HEK293 (cell line): ENCODE results near the gene TLE3.
A peak's percentile ranks its signal among the peaks of the same experiment; 100 is the strongest.

ENCODE experiments used
- AEBP2 ChIP-seq: fragments of 450-650 bp; formaldehyde crosslinking; IDR thresholded peaks from 2 replicates; pipeline ENCODE4 v1.5.1; 2016; ENCODE audit warnings: missing biosample characterization, missing genetic modification characterization, borderline replicate concordance
- BCL11B ChIP-seq: fragments of 450-650 bp; formaldehyde crosslinking; IDR thresholded peaks from 2 replicates; pipeline ENCODE4 v1.5.1; 2016; ENCODE audit warnings: low read depth, missing biosample characterization, missing genetic modification characterization
- HOXD13 ChIP-seq: sonication (generic); formaldehyde crosslinking; IDR thresholded peaks from 2 replicates; pipeline ENCODE4 v1.8.0; 2022; ENCODE audit warnings: missing genetic modification reagents, borderline replicate concordance
- MEIS1 ChIP-seq: sonication (generic); formaldehyde crosslinking; IDR thresholded peaks from 2 replicates; pipeline ENCODE4 v1.8.1; 2022; ENCODE audit warnings: missing genetic modification reagents, mild to moderate bottlenecking, borderline replicate concordance
- RBAK ChIP-seq: fragments of 450-650 bp; formaldehyde crosslinking; IDR thresholded peaks from 2 replicates; pipeline ENCODE4 v1.5.1; 2016; ENCODE audit warnings: missing biosample characterization, missing genetic modification characterization
- YY1 ChIP-seq: fragments of 450-650 bp; formaldehyde crosslinking; IDR thresholded peaks from 2 replicates; pipeline ENCODE4 v1.5.1; 2018; ENCODE audit warnings: missing biosample characterization, missing genetic modification characterization
- ZBTB17 ChIP-seq: fragments of 450-650 bp; formaldehyde crosslinking; IDR thresholded peaks from 2 replicates; pipeline ENCODE4 v1.5.1; 2016; ENCODE audit warnings: missing biosample characterization, missing genetic modification characterization
- ZBTB26 ChIP-seq: fragments of 450-650 bp; formaldehyde crosslinking; optimal IDR thresholded peaks from 2 replicates; pipeline ENCODE3; 2016; ENCODE audit warnings: missing biosample characterization, mild to moderate bottlenecking, missing genetic modification characterization
- ZNF121 ChIP-seq: fragments of 450-650 bp; formaldehyde crosslinking; IDR thresholded peaks from 2 replicates; pipeline ENCODE4 v1.5.1; 2016; ENCODE audit warnings: missing biosample characterization, missing genetic modification characterization
- ZNF133 ChIP-seq: fragments of 450-650 bp; formaldehyde crosslinking; IDR thresholded peaks from 2 replicates; pipeline ENCODE4 v1.5.1; 2016; ENCODE audit warnings: missing biosample characterization, missing genetic modification characterization
- ZNF19 ChIP-seq: fragments of 450-650 bp; formaldehyde crosslinking; IDR thresholded peaks from 2 replicates; pipeline ENCODE4; 2016; ENCODE audit warnings: missing biosample characterization, missing genetic modification characterization, low read depth
- ZNF202 ChIP-seq: fragments of 450-650 bp; formaldehyde crosslinking; IDR thresholded peaks from 2 replicates; pipeline ENCODE4 v1.5.1; 2016; ENCODE audit warnings: missing biosample characterization, missing genetic modification characterization, borderline replicate concordance
- ZNF292 ChIP-seq: fragments of 450-650 bp; formaldehyde crosslinking; IDR thresholded peaks from 2 replicates; pipeline ENCODE4 v1.5.1; 2016; ENCODE audit warnings: low read depth, missing biosample characterization, missing genetic modification characterization, borderline replicate concordance
- ZNF311 ChIP-seq: fragments of 450-650 bp; formaldehyde crosslinking; IDR thresholded peaks from 2 replicates; pipeline ENCODE4 v1.5.1; 2017; ENCODE audit warnings: missing biosample characterization, missing genetic modification characterization, borderline replicate concordance
- ZNF366 ChIP-seq: fragments of 450-650 bp; formaldehyde crosslinking; conservative IDR thresholded peaks from 2 replicates; pipeline ENCODE4 v1.5.1; 2016; ENCODE audit warnings: missing biosample characterization, missing genetic modification characterization
- ZNF394 ChIP-seq: fragments of 450-650 bp; formaldehyde crosslinking; IDR thresholded peaks from 2 replicates; pipeline ENCODE4 v1.5.1; 2016; ENCODE audit warnings: missing biosample characterization, missing genetic modification characterization, mild to moderate bottlenecking, moderate library complexity, borderline replicate concordance
- ZNF398 ChIP-seq: fragments of 450-650 bp; formaldehyde crosslinking; IDR thresholded peaks from 2 replicates; pipeline ENCODE4 v1.5.1; 2017; ENCODE audit warnings: missing biosample characterization, missing genetic modification characterization
- ZNF404 ChIP-seq: fragments of 450-650 bp; formaldehyde crosslinking; IDR thresholded peaks from 2 replicates; pipeline ENCODE4 v1.5.1; 2017; ENCODE audit warnings: missing biosample characterization, missing genetic modification characterization
- ZNF426 ChIP-seq: fragments of 450-650 bp; formaldehyde crosslinking; IDR thresholded peaks from 2 replicates; pipeline ENCODE4 v1.5.1; 2017; ENCODE audit warnings: missing biosample characterization, missing genetic modification characterization, mild to moderate bottlenecking, inconsistent platforms, moderate library complexity
- ZNF488 ChIP-seq: fragments of 450-650 bp; formaldehyde crosslinking; IDR thresholded peaks from 2 replicates; pipeline ENCODE4 v1.5.1; 2016; ENCODE audit warnings: missing biosample characterization, missing genetic modification characterization
- ZNF518A ChIP-seq: fragments of 450-650 bp; formaldehyde crosslinking; conservative IDR thresholded peaks from 2 replicates; pipeline ENCODE4 v1.5.1; 2016; ENCODE audit warnings: low read depth, missing biosample characterization, missing genetic modification characterization
- ZNF521 ChIP-seq: fragments of 450-650 bp; formaldehyde crosslinking; IDR thresholded peaks from 2 replicates; pipeline ENCODE4 v1.5.1; 2017; ENCODE audit warnings: missing biosample characterization, mild to moderate bottlenecking, missing genetic modification characterization
- ZNF530 ChIP-seq: fragments of 450-650 bp; formaldehyde crosslinking; IDR thresholded peaks from 2 replicates; pipeline ENCODE4 v1.5.1; 2016; ENCODE audit warnings: low read depth, missing biosample characterization, missing genetic modification characterization
- ZNF560 ChIP-seq: fragments of 450-650 bp; formaldehyde crosslinking; IDR thresholded peaks from 2 replicates; pipeline ENCODE4 v1.5.1; 2017; ENCODE audit warnings: missing biosample characterization, missing genetic modification characterization, borderline replicate concordance
- ZNF580 ChIP-seq: fragments of 450-650 bp; formaldehyde crosslinking; IDR thresholded peaks from 2 replicates; pipeline ENCODE4 v1.5.1; 2016; ENCODE audit warnings: missing biosample characterization, missing genetic modification characterization
- ZNF626 ChIP-seq: fragments of 450-650 bp; sonication (Bioruptor Pico); formaldehyde crosslinking; IDR thresholded peaks from 2 replicates; pipeline ENCODE4 v1.5.1; 2018; ENCODE audit warnings: missing biosample characterization, missing genetic modification characterization, inconsistent platforms
- ZNF629 ChIP-seq: fragments of 450-650 bp; formaldehyde crosslinking; IDR thresholded peaks from 2 replicates; pipeline ENCODE4 v1.5.1; 2017; ENCODE audit warnings: missing biosample characterization, missing genetic modification characterization
- ZNF776 ChIP-seq: fragments of 450-650 bp; formaldehyde crosslinking; IDR thresholded peaks from 2 replicates; pipeline ENCODE4 v1.5.0; 2017; ENCODE audit warnings: missing biosample characterization, missing genetic modification characterization, borderline replicate concordance

Gene TLE3

GRCh38 chr15:70099167-70099966 lies 1.6 kb upstream of the TLE3 start (continued):
- TF ChIP-seq AEBP2 (tag by site-specific recombination): no peak
- TF ChIP-seq ZNF366 (tag by site-specific recombination): no peak
- peak; percentile 95 for TF ChIP-seq ZNF629 (tag by site-specific recombination)
- 0 out of 2 replicates have a peak, but pooled peaks have one; percentile 16 for TF ChIP-seq BCL11B (tag by site-specific recombination)
- no peak for TF ChIP-seq ZNF202 (tag by site-specific recombination)
- no peak for TF ChIP-seq ZNF292 (tag by site-specific recombination)
- TF ChIP-seq ZNF560 (tag by site-specific recombination): no peak
- no peak for TF ChIP-seq ZNF311
- TF ChIP-seq ZBTB26 (tag by site-specific recombination): peak; percentile 88
- no peak for TF ChIP-seq ZNF521
- no peak for TF ChIP-seq ZNF488 (tag by site-specific recombination)
- peak; percentile 72 for TF ChIP-seq YY1 (tag by site-specific recombination)
- TF ChIP-seq ZNF626 (tag by site-specific recombination): no peak
- peak; percentile 49; the same call in 1 of the 2 replicates for TF ChIP-seq ZNF398 (tag by site-specific recombination)
- no peak for TF ChIP-seq ZNF133 (tag by site-specific recombination)
- TF ChIP-seq ZBTB17 (tag by site-specific recombination): peak; percentile 84
- no peak for TF ChIP-seq ZNF19 (tag by site-specific recombination)
- TF ChIP-seq ZNF426 (tag by site-specific recombination): no peak
- TF ChIP-seq MEIS1 (CRISPR knock-in tag): peak; percentile 96
- TF ChIP-seq ZNF394 (tag by site-specific recombination): peak; percentile 69; the same call in 1 of the 2 replicates
- TF ChIP-seq ZNF121 (tag by site-specific recombination): no peak
- TF ChIP-seq ZNF530 (tag by site-specific recombination): no peak
- TF ChIP-seq ZNF776 (tag by site-specific recombination): no peak
- TF ChIP-seq RBAK (tag by site-specific recombination): no peak
- TF ChIP-seq ZNF404 (tag by site-specific recombination): no peak
- TF ChIP-seq ZNF518A (tag by site-specific recombination): 0 out of 2 replicates have a peak, but pooled peaks have one; percentile 25
- no peak; the same call in 1 of the 2 replicates for TF ChIP-seq ZNF580 (tag by site-specific recombination)
- no peak for TF ChIP-seq HOXD13 (CRISPR knock-in tag)
